Keratinocyte (primary cell): ENCODE results near the gene MN1.

Source experiments
- CTCF ChIP-seq, 3 experiments: IDR thresholded peaks in 1 of 3; conservative IDR thresholded peaks in 1 of 3; optimal IDR thresholded peaks in 1 of 3; 2 replicates in 2 of 3; 3 replicates in 1 of 3; pipeline versions ENCODE3 to v1.5.1; 2011; ENCODE audit warnings: low read length in 3 of 3, mild to moderate bottlenecking in 3 of 3, moderate library complexity in 2 of 3, control low read depth in 1 of 3, inconsistent platforms in 1 of 3; ENCODE audit not compliant: insufficient read depth in 2 of 3; ENCODE audit errors: extremely low read depth in 1 of 3
- EZH2 ChIP-seq: IDR thresholded peaks from one replicate; pipeline ENCODE4 v1.6.1; 2012; ENCODE audit warnings: inconsistent platforms, mild to moderate bottlenecking, low read length, moderate library complexity

GRCh38 chr22:27800250-27801201, 1.0 kb downstream of the MN1 start:
- TF ChIP-seq EZH2 (no peak), CTCF (optimal IDR thresholded peaks at IDR 0.05 in 1 of 3, IDR thresholded peaks at IDR 0.05 in 1 of 3, conservative IDR thresholded peaks at IDR 0.05 in 1 of 3; ENCODE audit: extremely low read depth in 1 of 3, insufficient read depth in 2 of 3, low read length in 3 of 3) (no peak)
